ENCODE results near the gene LYRM1.
A peak's percentile ranks its signal among the peaks of the same experiment; 100 is the strongest.
"Not testable (repeated sequence)": the region's sequence is repeated elsewhere in the genome, so short reads cannot be mapped to it uniquely, and the experiment has no call there.

The LYRM1 gene

GRCh38 chr16:20900299-20901067 lies at the start of gene LYRM1, which contains the start of gene DCUN1D3:
TSS of gene LYRM1 (plus strand) at chr16:20900771. CDS start at chr16:20915556, 14,785 bp downstream.
TSS of gene DCUN1D3 (minus strand) at chr16:20900358. CDS start at chr16:20862538, 37,820 bp downstream.
- DNase-seq (ENCODE audit: low spot score), result peak; percentile 96

GRCh38 chr16:20850981-20851380 lies 49.6 kb upstream of the LYRM1 start:
- DNase-seq (ENCODE audit: low spot score), result no peak

- DNase-seq (ENCODE audit: low spot score), result peak; percentile 85
Measured at GRCh38 chr16:20851601-20852000, 49.0 kb upstream of the LYRM1 start.

GRCh38 chr16:20853143-20853542 lies 47.4 kb upstream of the LYRM1 start:
- no peak for DNase-seq (ENCODE audit: low spot score)

GRCh38 chr16:20853981-20854620 lies 46.5 kb upstream of the LYRM1 start:
- no peak for DNase-seq (ENCODE audit: low spot score)

- no peak for DNase-seq (ENCODE audit: low spot score)
Measured at GRCh38 chr16:20854963-20855362, 45.6 kb upstream of the LYRM1 start.

- no peak for DNase-seq (ENCODE audit: low spot score)
Measured at GRCh38 chr16:20857281-20857680, 43.3 kb upstream of the LYRM1 start.

GRCh38 chr16:20859229-20859628 lies 41.3 kb upstream of the LYRM1 start:
- DNase-seq (ENCODE audit: low spot score), result no peak

- no peak for DNase-seq (ENCODE audit: low spot score)
Measured at GRCh38 chr16:20859699-20860098, 40.9 kb upstream of the LYRM1 start.

- DNase-seq (ENCODE audit: low spot score), result no peak
Measured at GRCh38 chr16:20860361-20860760, 40.2 kb upstream of the LYRM1 start.

GRCh38 chr16:20860995-20861394 lies 39.6 kb upstream of the LYRM1 start:
- not testable (repeated sequence) for DNase-seq (ENCODE audit: low spot score)

GRCh38 chr16:20862162-20862960 lies 38.2 kb upstream of the LYRM1 start:
- DNase-seq (ENCODE audit: low spot score), result no peak

- not testable (repeated sequence) for DNase-seq (ENCODE audit: low spot score)
Measured at GRCh38 chr16:20864376-20864775, 36.2 kb upstream of the LYRM1 start.

GRCh38 chr16:20865420-20866131 lies 35.0 kb upstream of the LYRM1 start:
- DNase-seq (ENCODE audit: low spot score), result no peak

- peak; percentile 71 for DNase-seq (ENCODE audit: low spot score)
Measured at GRCh38 chr16:20866145-20866772, 34.3 kb upstream of the LYRM1 start.

- DNase-seq (ENCODE audit: low spot score), result no peak
Measured at GRCh38 chr16:20866801-20867200, 33.8 kb upstream of the LYRM1 start.

GRCh38 chr16:20867585-20867984 lies 33.0 kb upstream of the LYRM1 start:
- peak; percentile 36 for DNase-seq (ENCODE audit: low spot score)

- peak; percentile 83 for DNase-seq (ENCODE audit: low spot score)
Measured at GRCh38 chr16:20868890-20869289, 31.7 kb upstream of the LYRM1 start.

- DNase-seq (ENCODE audit: low spot score), result no peak
Measured at GRCh38 chr16:20870122-20870820, 30.3 kb upstream of the LYRM1 start.

- no peak for DNase-seq (ENCODE audit: low spot score)
Measured at GRCh38 chr16:20871258-20871657, 29.3 kb upstream of the LYRM1 start.
